ENCODE results near the gene TAS2R3. TPM values are rescaled to one million over a fixed set of nuclear protein-coding genes. Genes with fewer than 3 reads are reported as not detected.
A peak's percentile ranks its signal among the peaks of the same experiment; 100 is the strongest.
"Not testable (repeated sequence)": the region's sequence is repeated elsewhere in the genome, so short reads cannot be mapped to it uniquely, and the experiment has no call there.

Gene TAS2R3
- total RNA-seq, 5 donors from 2014 or later (not counting 1 experiment from before 2014, with no cell fraction given), result 0.56 to 4.2 (median 2.8) TPM

DNA sequence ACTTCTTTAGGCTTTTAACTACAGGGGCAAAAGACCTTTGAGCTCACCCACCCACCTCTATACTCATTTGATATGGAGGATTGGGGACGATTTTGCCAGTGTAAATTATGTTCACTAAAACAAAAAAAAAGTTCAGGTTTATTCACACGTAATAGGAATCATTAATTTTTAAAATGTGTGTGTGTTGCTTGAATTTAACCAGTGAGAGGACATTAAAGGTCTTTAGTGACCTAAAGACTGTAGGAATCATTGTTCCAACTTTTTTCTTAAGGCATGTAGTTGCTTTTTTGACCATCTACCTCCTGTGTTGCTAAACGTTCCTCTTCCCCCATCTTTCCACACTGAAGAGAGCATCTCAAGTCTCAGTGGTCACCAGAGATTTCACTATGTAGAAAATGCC is 24.6 kb upstream of the TAS2R3 start:
- Histone ChIP-seq H3K9me3 (no peaks in the 10 kb centered on the region), H3K27ac (ENCODE audit: low read length) (peak overlapping the region; percentile 87), H3K27me3 (replicated peaks in 1 of 2; ENCODE audit: control insufficient read depth in 2 of 2, extremely low read depth in 1 of 2, insufficient read depth in 2 of 2, low read length in 1 of 2) (no peaks in the 10 kb centered on the region), H3K4me1 (ENCODE audit: control insufficient read depth in 1 of 2, extremely low read depth in 1 of 2, insufficient read depth in 2 of 2, low read length in 2 of 2) (peaks cover 14 to 18% of the 10 kb centered on the region in 2 experiments), H3K4me3 (ENCODE audit: control insufficient read depth in 1 of 2, extremely low read depth in 1 of 2, low read length in 1 of 2) (peak overlapping the region in 1 of 2 donors; percentile 65), H3K36me3 (ENCODE audit: control insufficient read depth in 2 of 2, extremely low read depth in 1 of 2, insufficient read depth in 1 of 2, low read length in 1 of 2) (peaks cover 0 to 44% of the 10 kb centered on the region in 2 donors)
- H3K27me3 Mint-ChIP-seq, result no peaks in the 10 kb centered on the region
- peaks cover 55 to 63% (median 63%) of the 10 kb centered on the region in 3 donors for H3K4me1 Mint-ChIP-seq
- ATAC-seq (replicated peaks in 1 of 4) (no peak), DNase-seq (no peak)
- no peak overlapping the region for H3K27ac Mint-ChIP-seq
- 83% methylated on average over 1 of the region's 3 CpGs for WGBS (ENCODE audit: insufficient coverage)
- H3K36me3 Mint-ChIP-seq, result peaks cover 41% of the 10 kb centered on the region
- no peaks in the 10 kb centered on the region for H3K9me3 Mint-ChIP-seq
- H3K4me3 Mint-ChIP-seq, result peak overlapping the region; percentile 96 to 98 (median 97)
- ChIA-PET CTCF (interaction anchor here in 1 of 2 donors (1.1 to 3.9 kb wide), 3 partner anchors 29 to 85 kb away, joined by 3 to 39 read pairs (median 5); no protein-coding TSS in a partner anchor), POLR2A (interaction anchor here in 1 of 2 donors (0.6 to 1.9 kb wide), 3 partner anchors 38 to 87 kb away, joined by 3 to 8 read pairs (median 4); no protein-coding TSS in a partner anchor)

DNA sequence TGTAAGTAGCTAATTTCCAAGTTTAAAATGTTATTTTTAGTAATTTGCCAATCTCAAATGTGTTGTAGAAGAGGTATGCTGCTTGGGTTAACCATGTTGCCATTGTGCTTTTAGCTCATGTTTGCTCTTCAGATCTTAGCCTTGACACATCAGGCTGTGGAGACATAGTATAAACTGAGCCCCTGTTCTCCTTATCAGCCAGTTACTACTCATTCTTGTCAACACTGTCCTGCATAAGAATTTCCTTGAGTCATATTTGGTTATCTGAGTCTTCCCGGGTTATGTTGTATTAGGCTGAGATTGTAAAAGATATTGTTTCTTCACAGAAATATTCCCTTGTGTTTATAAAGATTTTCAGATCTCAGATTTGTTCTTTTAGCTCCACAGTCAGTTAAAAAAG is 21.7 kb upstream of the TAS2R3 start:
- Histone ChIP-seq H3K27me3 (replicated peaks in 1 of 2; ENCODE audit: control insufficient read depth in 2 of 2, extremely low read depth in 1 of 2, insufficient read depth in 2 of 2, low read length in 1 of 2) (no peaks in the 10 kb centered on the region), H3K4me3 (ENCODE audit: control insufficient read depth in 1 of 2, extremely low read depth in 1 of 2, low read length in 1 of 2) (no peak overlapping the region), H3K36me3 (ENCODE audit: control insufficient read depth in 2 of 2, extremely low read depth in 1 of 2, insufficient read depth in 1 of 2, low read length in 1 of 2) (peaks cover 0 to 65% of the 10 kb centered on the region in 2 donors), H3K9me3 (no peaks in the 10 kb centered on the region), H3K4me1 (ENCODE audit: control insufficient read depth in 1 of 2, extremely low read depth in 1 of 2, insufficient read depth in 2 of 2, low read length in 2 of 2) (peaks cover 11 to 14% of the 10 kb centered on the region in 2 experiments), H3K27ac (ENCODE audit: low read length) (no peak overlapping the region)
- Mint-ChIP-seq H3K27me3 (no peaks in the 10 kb centered on the region), H3K4me3 (no peak overlapping the region), H3K27ac (no peak overlapping the region), H3K36me3 (peaks cover 50% of the 10 kb centered on the region), H3K9me3 (no peaks in the 10 kb centered on the region), H3K4me1 (peaks cover 51 to 57% (median 54%) of the 10 kb centered on the region in 3 donors)
- no CpG with 5 or more reads among the region's 1 CpG for WGBS (ENCODE audit: insufficient coverage)
- ATAC-seq (replicated peaks in 1 of 4) (no peak), DNase-seq (no peak)
- ChIA-PET CTCF (interaction anchor here (0.6 to 0.9 kb wide), 4 partner anchors 40 to 1116 kb away, joined by 3 to 5 read pairs (median 3); no protein-coding TSS in a partner anchor), POLR2A (no interaction called here)

DNA sequence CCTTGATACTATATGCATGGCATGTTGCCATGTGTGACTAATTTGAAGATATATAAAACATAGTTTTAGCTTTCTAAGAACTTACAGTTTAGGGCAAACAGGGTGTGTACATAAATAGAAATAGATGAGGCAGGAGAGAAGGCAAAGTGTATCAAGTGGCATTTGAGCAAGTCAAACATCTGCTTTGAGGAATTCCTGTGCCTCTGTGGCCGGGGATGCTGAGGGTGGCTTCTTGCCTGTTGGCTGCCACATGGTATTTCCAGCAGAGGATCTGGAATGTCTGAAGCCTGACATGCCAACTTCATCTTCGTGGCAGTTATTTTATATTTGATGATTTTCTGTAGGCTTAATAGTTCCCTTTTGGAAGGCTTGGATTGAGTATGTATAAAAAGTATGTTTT is 19.8 kb upstream of the TAS2R3 start:
- Histone ChIP-seq H3K36me3 (ENCODE audit: control insufficient read depth in 2 of 2, extremely low read depth in 1 of 2, insufficient read depth in 1 of 2, low read length in 1 of 2) (peaks cover under 1 to 81% of the 10 kb centered on the region in 2 donors), H3K9me3 (no peaks in the 10 kb centered on the region), H3K27me3 (replicated peaks in 1 of 2; ENCODE audit: control insufficient read depth in 2 of 2, extremely low read depth in 1 of 2, insufficient read depth in 2 of 2, low read length in 1 of 2) (no peaks in the 10 kb centered on the region), H3K4me1 (ENCODE audit: control insufficient read depth in 1 of 2, extremely low read depth in 1 of 2, insufficient read depth in 2 of 2, low read length in 2 of 2) (peaks cover 6 to 8% of the 10 kb centered on the region in 2 experiments), H3K4me3 (ENCODE audit: control insufficient read depth in 1 of 2, extremely low read depth in 1 of 2, low read length in 1 of 2) (no peak overlapping the region), H3K27ac (ENCODE audit: low read length) (no peak overlapping the region)
- POLR2A ChIA-PET, result no interaction called here
- CTCF ChIA-PET, result no interaction called here
- no peaks in the 10 kb centered on the region for H3K9me3 Mint-ChIP-seq
- 93% methylated on average over 2 of the region's 2 CpGs for WGBS (ENCODE audit: insufficient coverage)
- no peak for DNase-seq
- no peak overlapping the region for H3K27ac Mint-ChIP-seq
- no peak for ATAC-seq (replicated peaks in 1 of 4)
- peaks cover 56% of the 10 kb centered on the region for H3K36me3 Mint-ChIP-seq
- H3K27me3 Mint-ChIP-seq, result no peaks in the 10 kb centered on the region
- no peak overlapping the region for H3K4me3 Mint-ChIP-seq
- peaks cover 34 to 41% (median 39%) of the 10 kb centered on the region in 3 donors for H3K4me1 Mint-ChIP-seq

DNA sequence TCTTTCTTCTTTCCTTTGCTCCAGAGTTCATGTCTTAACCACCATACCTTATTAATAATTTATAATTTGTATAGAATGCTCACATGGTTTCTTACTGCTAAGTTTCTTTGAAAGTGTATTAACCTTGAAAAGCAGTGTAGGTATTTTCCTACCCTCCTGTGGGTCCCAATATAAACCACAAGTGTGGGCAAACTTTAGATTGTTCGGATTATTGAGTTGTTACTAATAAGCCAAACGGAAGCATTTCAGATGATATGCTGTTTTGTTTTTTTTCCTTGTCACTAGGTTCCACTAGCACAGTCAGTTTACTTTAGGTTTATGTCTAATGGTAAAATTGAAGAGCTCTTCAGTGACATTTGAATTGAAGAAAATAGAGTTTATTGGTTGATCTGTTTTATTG is 15.5 kb upstream of the TAS2R3 start:
- Mint-ChIP-seq H3K4me3 (no peak overlapping the region), H3K9me3 (peaks cover 8 to 32% (median 10%) of the 10 kb centered on the region in 3 donors), H3K36me3 (peaks cover 67% of the 10 kb centered on the region), H3K4me1 (peaks cover under 1 to 9% (median 6%) of the 10 kb centered on the region in 3 donors), H3K27me3 (no peaks in the 10 kb centered on the region), H3K27ac (no peak overlapping the region)
- CTCF ChIA-PET, result interaction anchor here in 1 of 2 donors (1.0 kb wide), 1 partner anchor 36 kb away, joined by 3 read pairs; no protein-coding TSS in a partner anchor
- POLR2A ChIA-PET, result no interaction called here
- 80% methylated on average over 1 of the region's 2 CpGs for WGBS (ENCODE audit: insufficient coverage)
- Histone ChIP-seq H3K4me3 (ENCODE audit: control insufficient read depth in 1 of 2, extremely low read depth in 1 of 2, low read length in 1 of 2) (no peak overlapping the region), H3K4me1 (ENCODE audit: control insufficient read depth in 1 of 2, extremely low read depth in 1 of 2, insufficient read depth in 2 of 2, low read length in 2 of 2) (no peaks in the 10 kb centered on the region), H3K9me3 (peaks cover 2% of the 10 kb centered on the region), H3K27me3 (replicated peaks in 1 of 2; ENCODE audit: control insufficient read depth in 2 of 2, extremely low read depth in 1 of 2, insufficient read depth in 2 of 2, low read length in 1 of 2) (no peaks in the 10 kb centered on the region), H3K36me3 (ENCODE audit: control insufficient read depth in 2 of 2, extremely low read depth in 1 of 2, insufficient read depth in 1 of 2, low read length in 1 of 2) (peaks cover 13 to 87% of the 10 kb centered on the region in 2 donors), H3K27ac (ENCODE audit: low read length) (no peak overlapping the region)
- no peak for DNase-seq
- ATAC-seq (replicated peaks in 1 of 4), result no peak

DNA sequence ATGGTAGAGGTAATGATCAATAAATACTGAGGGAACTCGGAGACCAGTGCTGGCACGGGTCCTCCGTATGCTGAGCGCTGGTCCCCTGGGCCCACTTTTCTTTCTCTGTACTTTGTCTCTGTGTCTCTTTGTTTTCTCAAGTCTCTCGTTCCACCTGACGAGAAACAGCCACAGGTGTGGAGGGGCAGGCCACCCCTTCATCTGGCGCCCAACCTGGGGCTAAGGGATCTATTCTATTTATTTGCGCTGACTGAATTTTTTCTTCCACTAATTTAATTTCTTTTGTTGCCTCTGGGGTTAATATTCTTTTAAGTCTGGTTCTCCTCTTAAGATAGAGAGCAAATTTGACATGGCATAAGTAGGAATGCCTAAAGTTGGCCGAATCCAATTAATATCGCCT is 12.0 kb upstream of the TAS2R3 start:
- H3K4me1 ChIP-seq (ENCODE audit: control insufficient read depth in 1 of 2, extremely low read depth in 1 of 2, insufficient read depth in 2 of 2, low read length in 2 of 2); H3K27ac Mint-ChIP-seq; POLR2A ChIA-PET; H3K27me3 ChIP-seq (replicated peaks in 1 of 2; ENCODE audit: control insufficient read depth in 2 of 2, extremely low read depth in 1 of 2, insufficient read depth in 2 of 2, low read length in 1 of 2); H3K4me1 Mint-ChIP-seq; CTCF ChIA-PET; H3K27me3 Mint-ChIP-seq; H3K4me3 ChIP-seq (ENCODE audit: control insufficient read depth in 1 of 2, extremely low read depth in 1 of 2, low read length in 1 of 2); H3K4me3 Mint-ChIP-seq; H3K27ac ChIP-seq (ENCODE audit: low read length); ATAC-seq (replicated peaks in 1 of 4); H3K9me3 ChIP-seq; DNase-seq: not testable (repeated sequence)
- Mint-ChIP-seq H3K9me3 (peaks cover 8 to 32% (median 10%) of the 10 kb centered on the region in 3 donors), H3K36me3 (peaks cover 83% of the 10 kb centered on the region)
- WGBS (ENCODE audit: insufficient coverage), result 100% methylated on average over 2 of the region's 10 CpGs
- H3K36me3 ChIP-seq (ENCODE audit: control insufficient read depth in 2 of 2, extremely low read depth in 1 of 2, insufficient read depth in 1 of 2, low read length in 1 of 2), result peaks cover 17 to 76% of the 10 kb centered on the region in 2 donors

DNA sequence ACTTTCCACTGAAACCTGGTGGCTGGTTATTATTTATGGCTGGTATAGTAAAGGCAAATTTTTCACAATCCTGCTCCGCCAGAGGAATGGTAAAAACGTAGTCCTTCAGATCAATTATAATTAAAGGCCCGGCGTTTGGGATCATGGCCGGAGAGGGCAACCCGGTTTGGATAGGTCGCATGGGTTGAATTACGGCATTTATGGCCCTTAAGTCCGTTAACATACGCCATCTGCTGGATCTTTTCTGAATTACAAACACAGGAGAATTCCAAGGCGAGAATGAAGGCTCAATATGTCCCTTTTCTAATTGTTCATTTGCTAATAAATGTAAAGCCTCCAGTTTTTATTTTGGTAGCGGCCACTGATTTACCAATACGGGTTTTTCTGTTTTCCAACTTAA is 11.3 kb upstream of the TAS2R3 start:
- no peak overlapping the region for H3K4me3 Mint-ChIP-seq
- DNase-seq, result peak in 1 of 35 experiments; percentile 22
- 100% methylated on average over 9 of the region's 13 CpGs for WGBS (ENCODE audit: insufficient coverage)
- H3K9me3 Mint-ChIP-seq, result peaks cover 8 to 32% (median 10%) of the 10 kb centered on the region in 3 donors
- Histone ChIP-seq H3K9me3 (peaks cover 2% of the 10 kb centered on the region), H3K36me3 (ENCODE audit: control insufficient read depth in 2 of 2, extremely low read depth in 1 of 2, insufficient read depth in 1 of 2, low read length in 1 of 2) (peaks cover 24 to 80% of the 10 kb centered on the region in 2 donors), H3K27ac (ENCODE audit: low read length) (no peak overlapping the region), H3K4me3 (ENCODE audit: control insufficient read depth in 1 of 2, extremely low read depth in 1 of 2, low read length in 1 of 2) (no peak overlapping the region), H3K27me3 (replicated peaks in 1 of 2; ENCODE audit: control insufficient read depth in 2 of 2, extremely low read depth in 1 of 2, insufficient read depth in 2 of 2, low read length in 1 of 2) (no peaks in the 10 kb centered on the region), H3K4me1 (ENCODE audit: control insufficient read depth in 1 of 2, extremely low read depth in 1 of 2, insufficient read depth in 2 of 2, low read length in 2 of 2) (no peaks in the 10 kb centered on the region)
- POLR2A ChIA-PET, result no interaction called here
- CTCF ChIA-PET, result no interaction called here
- H3K4me1 Mint-ChIP-seq, result peaks cover 0 to 5% (median 0%) of the 10 kb centered on the region in 3 donors
- no peaks in the 10 kb centered on the region for H3K27me3 Mint-ChIP-seq
- no peak overlapping the region for H3K27ac Mint-ChIP-seq
- ATAC-seq (replicated peaks in 1 of 4), result no peak
- H3K36me3 Mint-ChIP-seq, result peaks cover 90% of the 10 kb centered on the region

All from T-cell (primary cell).